GM23338 (cell line): ENCODE measurements around the gene RAB3A.

Experiments used
- CREB1 ChIP-seq: fragments of 250-450 bp; sonication (Bioruptor Pico); IDR thresholded peaks from 2 replicates; pipeline ENCODE4 v1.5.0; 2020; ENCODE audit warnings: low read depth, mild to moderate bottlenecking, moderate library complexity
- CTCF ChIP-seq, 2 experiments: fragments of 200-600 bp in 1 of 2; sonication (generic) in 1 of 2; conservative IDR thresholded peaks; 2 replicates each; pipeline versions ENCODE4 v1.5.1 to v1.6.1; 2016 to 2017; ENCODE audit warnings: antibody characterized with exemption in 2 of 2, low read depth in 2 of 2, mild to moderate bottlenecking in 2 of 2, moderate library complexity in 1 of 2
- EZH2 ChIP-seq: fragments of 200-600 bp; sonication (generic); IDR thresholded peaks from one replicate; pipeline ENCODE4 v1.8.0; 2017; ENCODE audit warnings: antibody characterized with exemption, mild to moderate bottlenecking, low read depth; ENCODE audit not compliant: unreplicated experiment
- EZH2phosphoT487 ChIP-seq: fragments of 200-600 bp; sonication (generic); IDR thresholded peaks from one replicate; pipeline ENCODE4 v1.8.1; 2018; ENCODE audit warnings: antibody characterized with exemption; ENCODE audit not compliant: unreplicated experiment
- JUNB ChIP-seq: IDR thresholded peaks from one replicate; pipeline ENCODE4 v1.6.1; 2016; ENCODE audit warnings: antibody characterized with exemption; ENCODE audit not compliant: unreplicated experiment
- NANOG ChIP-seq: IDR thresholded peaks from 2 replicates; pipeline ENCODE4 v1.6.1; 2016; ENCODE audit warnings: antibody characterized with exemption, borderline replicate concordance
- POLR2AphosphoS5 ChIP-seq: IDR thresholded peaks from 2 replicates; pipeline ENCODE4 v1.6.1; 2016; ENCODE audit warnings: antibody characterized with exemption, low read depth
- REST ChIP-seq: IDR thresholded peaks from one replicate; pipeline ENCODE4 v1.6.1; 2018; ENCODE audit warnings: antibody characterized with exemption; ENCODE audit not compliant: unreplicated experiment
- ZNF114 ChIP-seq: fragments of 250-450 bp; sonication (Bioruptor Pico); IDR thresholded peaks from 2 replicates; pipeline ENCODE4 v1.5.0; 2020; ENCODE audit warnings: mild to moderate bottlenecking, moderate library complexity
- ZNF331 ChIP-seq: fragments of 250-450 bp; sonication (Bioruptor Pico); IDR thresholded peaks from 2 replicates; pipeline ENCODE4 v1.5.0; 2020; ENCODE audit warnings: low read depth, mild to moderate bottlenecking, moderate library complexity
- TF ChIP-seq, protein P1 (sequence below): IDR thresholded peaks from 2 replicates; pipeline ENCODE4 v1.6.1; 2016; ENCODE audit warnings: antibody characterized with exemption

DNA sequence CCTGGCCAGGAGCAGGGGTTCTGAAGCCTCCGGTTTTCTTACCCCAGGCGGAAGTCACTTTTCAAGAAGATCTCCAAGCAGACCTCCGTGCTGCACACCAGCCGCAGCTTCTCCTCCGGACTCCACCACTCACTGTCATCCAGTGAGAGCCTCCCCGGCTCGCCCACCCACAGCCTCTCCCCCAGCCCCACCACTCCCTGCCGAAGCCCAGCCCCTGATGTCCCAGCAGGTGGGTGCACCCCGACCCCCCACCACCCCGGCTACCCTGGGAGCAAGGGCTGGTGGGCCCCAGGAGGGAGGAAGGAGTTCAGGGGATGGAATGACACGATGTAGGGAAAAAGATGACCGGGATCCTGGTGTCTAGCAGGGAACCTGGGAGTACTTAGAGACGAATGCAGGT is 56.4 kb downstream of the RAB3A start:
- TF ChIP-seq POLR2AphosphoS5 (no peak), CTCF (conservative IDR thresholded peaks at IDR 0.05; ENCODE audit: low read depth in 2 of 2) (no peak), CREB1 (no peak), REST (no peak), ZNF114 (CRISPR knock-in tag) (no peak), EZH2 (no peak), JUNB (no peak), EZH2phosphoT487 (no peak), ZNF331 (CRISPR knock-in tag) (no peak), NANOG (no peak)
- TF ChIP-seq, protein P1, sequence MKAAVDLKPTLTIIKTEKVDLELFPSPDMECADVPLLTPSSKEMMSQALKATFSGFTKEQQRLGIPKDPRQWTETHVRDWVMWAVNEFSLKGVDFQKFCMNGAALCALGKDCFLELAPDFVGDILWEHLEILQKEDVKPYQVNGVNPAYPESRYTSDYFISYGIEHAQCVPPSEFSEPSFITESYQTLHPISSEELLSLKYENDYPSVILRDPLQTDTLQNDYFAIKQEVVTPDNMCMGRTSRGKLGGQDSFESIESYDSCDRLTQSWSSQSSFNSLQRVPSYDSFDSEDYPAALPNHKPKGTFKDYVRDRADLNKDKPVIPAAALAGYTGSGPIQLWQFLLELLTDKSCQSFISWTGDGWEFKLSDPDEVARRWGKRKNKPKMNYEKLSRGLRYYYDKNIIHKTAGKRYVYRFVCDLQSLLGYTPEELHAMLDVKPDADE: no peak
